ENCODE results near the gene LGR5.

LGR5 gene

GRCh38 chr12:71602761-71603577 is 163.4 kb downstream of the LGR5 start:
- Histone ChIP-seq H3K27me3 (no peaks in the 10 kb centered on the region), H3K9me3 (0 out of 2 replicates have a peak, but pooled peaks cover 3% of the 10 kb centered on the region), H3K4me1 (no peaks in the 10 kb centered on the region), H3K36me3 (peaks cover 18% of the 10 kb centered on the region), H3K4me3 (no peak overlapping the region), H3K9ac (no peak overlapping the region), H3K27ac (no peak overlapping the region), H4K20me1 (no peaks in the 10 kb centered on the region), H3K4me2 (no peak overlapping the region)
- no peak for TF ChIP-seq Cebpa-rat (IDR thresholded peaks at IDR 0.05)

GRCh38 chr12:71605039-71605438 is 165.4 kb downstream of the LGR5 start:
- Histone ChIP-seq H3K27me3 (no peaks in the 10 kb centered on the region), H3K4me2 (no peak overlapping the region), H3K27ac (no peak overlapping the region), H3K4me1 (peaks cover under 1% of the 10 kb centered on the region; the same call in 1 of the 2 replicates), H3K9ac (no peak overlapping the region), H3K4me3 (no peak overlapping the region), H3K9me3 (no peaks in the 10 kb centered on the region), H3K36me3 (peaks cover 37% of the 10 kb centered on the region), H4K20me1 (no peaks in the 10 kb centered on the region)
- TF ChIP-seq Cebpa-rat (IDR thresholded peaks at IDR 0.05), result no peak

- Histone ChIP-seq H3K9ac (no peak overlapping the region), H3K36me3 (peaks cover 63% of the 10 kb centered on the region), H3K4me2 (no peak overlapping the region), H3K4me3 (no peak overlapping the region), H4K20me1 (no peaks in the 10 kb centered on the region), H3K9me3 (no peaks in the 10 kb centered on the region), H3K27ac (no peak overlapping the region), H3K4me1 (peaks cover 6% of the 10 kb centered on the region; the same call in 1 of the 2 replicates), H3K27me3 (no peaks in the 10 kb centered on the region)
- TF ChIP-seq Cebpa-rat (IDR thresholded peaks at IDR 0.05), result no peak
Observed at GRCh38 chr12:71607494-71608330, 168.1 kb downstream of the LGR5 start.

- Histone ChIP-seq H3K4me1 (peaks cover 6% of the 10 kb centered on the region; the same call in 1 of the 2 replicates), H3K27me3 (no peaks in the 10 kb centered on the region), H3K9ac (no peak overlapping the region), H3K36me3 (peaks cover 86% of the 10 kb centered on the region), H4K20me1 (no peaks in the 10 kb centered on the region), H3K4me2 (no peak overlapping the region), H3K4me3 (no peak overlapping the region), H3K27ac (no peak overlapping the region), H3K9me3 (no peaks in the 10 kb centered on the region)
- no peak for TF ChIP-seq Cebpa-rat (IDR thresholded peaks at IDR 0.05)
Observed at GRCh38 chr12:71610031-71610795, 170.6 kb downstream of the LGR5 start.

GRCh38 chr12:71621938-71622337 is 182.3 kb downstream of the LGR5 start:
- H3K9me3 ChIP-seq, result no peaks in the 10 kb centered on the region
- H3K4me1 ChIP-seq, result peaks cover 24% of the 10 kb centered on the region
- peaks cover 90% of the 10 kb centered on the region for H3K36me3 ChIP-seq
- no peak overlapping the region for H3K27ac ChIP-seq
- no peak for TF ChIP-seq Cebpa-rat (IDR thresholded peaks at IDR 0.05)
- H4K20me1 ChIP-seq, result peaks cover 14% of the 10 kb centered on the region; the same call in 1 of the 2 replicates
- no peak overlapping the region for H3K9ac ChIP-seq
- no peak overlapping the region for H3K4me3 ChIP-seq
- H3K4me2 ChIP-seq, result no peak overlapping the region; the same call in 1 of the 2 replicates
- H3K27me3 ChIP-seq, result no peaks in the 10 kb centered on the region

GRCh38 chr12:71625476-71625875 is 185.9 kb downstream of the LGR5 start:
- peaks cover 12% of the 10 kb centered on the region; the same call in 1 of the 2 replicates for H4K20me1 ChIP-seq
- H3K27ac ChIP-seq, result no peak overlapping the region
- no peaks in the 10 kb centered on the region for H3K9me3 ChIP-seq
- H3K4me2 ChIP-seq, result no peak overlapping the region
- no peak overlapping the region for H3K4me3 ChIP-seq
- peaks cover 86% of the 10 kb centered on the region for H3K36me3 ChIP-seq
- peaks cover 24% of the 10 kb centered on the region for H3K4me1 ChIP-seq
- no peak for TF ChIP-seq Cebpa-rat (IDR thresholded peaks at IDR 0.05)
- H3K9ac ChIP-seq, result no peak overlapping the region
- H3K27me3 ChIP-seq, result no peaks in the 10 kb centered on the region

GRCh38 chr12:71626098-71626497 is 186.5 kb downstream of the LGR5 start:
- Histone ChIP-seq H4K20me1 (peaks cover 12% of the 10 kb centered on the region; the same call in 1 of the 2 replicates), H3K4me2 (no peak overlapping the region), H3K9ac (no peak overlapping the region), H3K27me3 (no peaks in the 10 kb centered on the region), H3K4me1 (peaks cover 24% of the 10 kb centered on the region), H3K27ac (no peak overlapping the region), H3K4me3 (no peak overlapping the region), H3K36me3 (peaks cover 84% of the 10 kb centered on the region), H3K9me3 (no peaks in the 10 kb centered on the region)
- TF ChIP-seq Cebpa-rat (IDR thresholded peaks at IDR 0.05), result no peak

GRCh38 chr12:71626768-71627167 is 187.2 kb downstream of the LGR5 start:
- no peak overlapping the region for H3K4me2 ChIP-seq
- peaks cover 84% of the 10 kb centered on the region for H3K36me3 ChIP-seq

GRCh38 chr12:71627438-71628002 is 187.9 kb downstream of the LGR5 start:
- no peaks in the 10 kb centered on the region for H3K9me3 ChIP-seq
- H3K27me3 ChIP-seq, result no peaks in the 10 kb centered on the region
- no peak overlapping the region for H3K27ac ChIP-seq

More at GRCh38 chr12:71626768-71627167, 187.2 kb downstream of the LGR5 start:
- H3K4me3 ChIP-seq, result no peak overlapping the region
- TF ChIP-seq Cebpa-rat (IDR thresholded peaks at IDR 0.05), result no peak
- peaks cover 20% of the 10 kb centered on the region for H3K4me1 ChIP-seq
- no peak overlapping the region for H3K9ac ChIP-seq
- no peak overlapping the region for H3K27ac ChIP-seq
- no peaks in the 10 kb centered on the region for H3K9me3 ChIP-seq
- peaks cover 12% of the 10 kb centered on the region; the same call in 1 of the 2 replicates for H4K20me1 ChIP-seq
- no peaks in the 10 kb centered on the region for H3K27me3 ChIP-seq

More at GRCh38 chr12:71627438-71628002, 187.9 kb downstream of the LGR5 start:
- Histone ChIP-seq H4K20me1 (peaks cover 12% of the 10 kb centered on the region; the same call in 1 of the 2 replicates), H3K4me2 (no peak overlapping the region), H3K36me3 (peaks cover 84% of the 10 kb centered on the region), H3K9ac (no peak overlapping the region), H3K4me1 (peaks cover 12% of the 10 kb centered on the region), H3K4me3 (no peak overlapping the region)
- TF ChIP-seq Cebpa-rat (IDR thresholded peaks at IDR 0.05), result no peak
